Measurements from ENCODE around the gene LGALS7.
"Not testable (repeated sequence)": the region's sequence is repeated elsewhere in the genome, so short reads cannot be mapped to it uniquely, and the experiment has no call there.

The LGALS7 gene

DNA sequence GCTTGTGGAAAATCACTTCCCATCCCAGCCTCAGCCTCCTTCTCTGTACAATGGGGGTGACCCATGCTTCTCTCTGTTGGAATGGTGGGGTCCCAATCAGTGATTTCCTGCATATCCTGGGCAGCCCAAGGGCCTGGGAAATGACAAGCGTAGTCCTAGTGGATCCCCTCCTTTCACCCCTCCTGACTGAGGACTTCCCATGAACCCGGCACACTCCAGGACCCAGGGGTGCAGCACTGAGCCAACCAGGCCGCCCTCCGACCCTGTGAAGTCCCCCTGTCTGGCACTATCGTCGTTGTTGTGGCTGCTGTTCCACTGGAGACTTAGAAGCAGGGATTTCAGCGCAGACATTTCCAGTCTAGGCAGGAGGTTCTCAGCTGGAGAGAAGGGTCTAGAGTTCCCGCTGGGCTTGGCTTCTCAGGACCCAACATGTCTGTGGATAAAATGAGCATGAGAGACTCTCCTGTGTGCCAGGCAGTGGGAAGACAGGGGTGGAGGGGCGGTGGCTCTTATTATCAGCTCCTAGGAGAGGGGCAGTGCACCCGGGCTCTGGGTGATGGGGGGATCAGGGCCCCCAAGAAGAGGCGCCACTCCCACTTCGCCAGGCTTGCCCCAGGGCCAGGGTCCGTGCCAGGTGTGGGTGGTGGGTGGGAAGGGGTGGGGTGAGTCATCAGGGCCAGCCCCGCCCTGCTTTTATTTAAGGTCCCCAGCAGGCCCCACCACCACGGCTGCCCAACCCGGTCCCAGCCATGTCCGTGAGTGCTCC lies 15.3 kb upstream of the LGALS7 start, which contains the start of gene LGALS7B:
Gene LGALS7B, plus strand, starts transcription at position 723 of the 766 bp plus-strand sequence. Its CDS starts 27 bp downstream, at position 750.
- DNase-seq (ENCODE audit: insufficient read length, low spot score) (no peak), FAIRE-seq (no peak)
- no peak for TF ChIP-seq POLR2A (IDR thresholded peaks at IDR 0.05; ENCODE audit: low read depth, low read length)

- DNase-seq (ENCODE audit: insufficient read length, low spot score) (no peak), FAIRE-seq (no peak)
- TF ChIP-seq POLR2A (IDR thresholded peaks at IDR 0.05; ENCODE audit: low read depth, low read length), result no peak
Measured at GRCh38 chr19:38786572-38787265, 13.4 kb upstream of the LGALS7 start.

DNA sequence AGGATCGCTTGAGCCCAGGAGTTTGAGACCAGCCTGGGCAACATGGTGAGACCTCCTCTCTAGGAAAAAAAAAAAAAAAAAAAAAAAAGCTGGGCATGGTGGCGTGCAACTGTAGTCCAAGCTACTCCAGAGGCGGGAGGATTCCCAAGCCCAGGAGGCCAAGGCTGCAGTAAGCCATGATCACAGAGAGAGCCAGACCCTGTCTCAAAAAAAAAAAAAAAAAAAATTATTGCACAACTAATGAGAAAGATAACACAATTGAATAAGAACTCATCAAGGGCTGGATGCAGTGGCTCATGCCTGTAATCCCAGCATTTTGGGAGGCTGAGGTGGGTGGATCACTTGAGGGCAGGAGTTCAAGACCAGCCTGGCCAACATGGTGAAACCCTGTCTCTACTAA lies 12.7 kb upstream of the LGALS7 start:
- FAIRE-seq; DNase-seq (ENCODE audit: insufficient read length, low spot score): not testable (repeated sequence)

DNA sequence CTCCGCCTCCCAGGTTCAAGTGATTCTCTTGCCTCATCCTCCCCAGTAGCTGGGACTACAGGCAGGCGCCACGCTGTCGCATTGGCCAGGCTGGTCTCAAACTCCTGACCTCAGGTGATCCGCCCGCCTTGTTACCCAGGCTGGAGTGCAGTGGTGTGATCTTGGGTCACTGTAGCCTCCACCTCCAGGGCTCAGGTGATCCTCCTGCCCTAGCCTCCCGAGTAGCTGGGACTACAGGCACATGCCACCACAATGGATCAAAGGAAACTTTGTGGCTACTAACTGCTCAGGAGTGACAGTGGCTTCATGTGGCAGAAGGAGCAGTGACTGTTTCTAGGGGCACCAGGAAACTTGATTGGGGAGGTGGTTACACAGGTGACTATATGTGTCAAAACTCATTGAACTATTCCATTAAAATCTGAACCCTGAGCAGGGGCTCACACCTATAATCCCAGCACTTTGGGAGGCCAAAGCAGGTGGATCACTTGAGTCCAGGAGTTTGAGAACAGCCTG lies 11.9 kb upstream of the LGALS7 start:
- TF ChIP-seq POLR2A (IDR thresholded peaks at IDR 0.05; ENCODE audit: low read depth, low read length), result no peak
- FAIRE-seq (no peak), DNase-seq (ENCODE audit: insufficient read length, low spot score) (no peak)

DNA sequence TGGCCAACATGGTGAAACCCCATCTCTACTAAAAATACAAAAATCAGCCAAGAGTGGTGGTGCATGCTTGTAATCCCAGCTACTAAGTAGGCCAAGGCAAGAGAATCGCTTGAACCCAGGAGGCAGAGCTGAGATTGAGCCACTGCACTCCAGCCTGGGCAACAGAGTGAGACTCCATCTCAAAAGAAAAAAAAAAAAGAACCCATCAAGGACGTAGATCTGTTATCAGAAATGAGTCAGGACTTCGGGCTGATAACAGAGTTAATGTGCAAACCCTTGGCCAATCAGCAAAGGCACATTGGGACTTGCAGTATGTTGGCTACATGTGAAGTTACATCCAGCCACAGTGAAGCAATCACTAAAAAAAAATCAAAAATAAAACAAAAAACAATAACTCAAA lies 10.9 kb upstream of the LGALS7 start:
- no peak for FAIRE-seq
- DNase-seq (ENCODE audit: insufficient read length, low spot score), result no peak
- no peak for TF ChIP-seq POLR2A (IDR thresholded peaks at IDR 0.05; ENCODE audit: low read depth, low read length)

DNA sequence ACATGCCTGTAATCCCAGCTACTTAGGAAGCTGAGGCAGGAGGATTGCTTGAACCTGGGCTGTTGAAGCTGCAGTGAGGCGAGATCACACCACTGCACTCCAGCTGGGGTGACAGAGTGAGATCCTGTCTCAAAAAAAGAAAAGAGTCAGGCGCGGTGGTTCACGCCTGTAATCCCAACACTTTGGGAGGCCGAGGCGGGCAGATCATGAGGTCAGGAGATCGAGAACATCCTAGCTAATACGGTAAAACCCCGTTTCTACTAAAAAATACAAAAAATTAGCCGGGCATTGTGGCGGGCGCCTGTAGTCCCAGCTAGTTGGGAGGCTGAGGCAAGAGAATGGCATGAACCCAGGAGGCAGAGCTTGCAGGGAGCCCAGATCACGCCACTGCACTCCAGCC lies 8.9 kb upstream of the LGALS7 start:
- DNase-seq (ENCODE audit: insufficient read length, low spot score); FAIRE-seq: not testable (repeated sequence)

GRCh38 chr19:38781058-38781457 lies 7.7 kb upstream of the LGALS7 start:
- no peak for DNase-seq (ENCODE audit: insufficient read length, low spot score)
- TF ChIP-seq POLR2A (IDR thresholded peaks at IDR 0.05; ENCODE audit: low read depth, low read length), result no peak
- no peak for FAIRE-seq

DNA sequence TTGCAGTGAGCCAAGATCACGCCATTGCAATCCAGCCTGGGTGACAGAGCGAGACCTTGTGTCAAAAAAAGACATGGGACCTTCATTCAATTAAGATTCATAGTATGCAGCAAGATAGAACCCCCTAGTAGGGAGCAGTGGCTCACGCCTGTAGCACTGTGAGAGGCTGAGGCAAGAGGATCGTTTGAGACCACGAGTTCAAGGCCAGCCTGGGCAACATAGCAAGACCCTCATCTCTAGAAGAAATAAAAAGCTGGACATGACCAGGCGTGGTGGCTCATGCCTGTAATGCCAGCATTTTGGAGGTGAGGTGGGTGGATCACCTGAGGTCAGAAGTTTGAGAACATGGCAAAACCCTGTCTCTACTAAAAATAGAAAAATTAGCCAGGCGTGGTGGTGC lies 7.1 kb upstream of the LGALS7 start:
- DNase-seq (ENCODE audit: insufficient read length, low spot score) (no peak), FAIRE-seq (no peak)
- no peak for TF ChIP-seq POLR2A (IDR thresholded peaks at IDR 0.05; ENCODE audit: low read depth, low read length)

- FAIRE-seq (no peak), DNase-seq (ENCODE audit: insufficient read length, low spot score) (no peak)
- TF ChIP-seq POLR2A (IDR thresholded peaks at IDR 0.05; ENCODE audit: low read depth, low read length), result no peak
Measured at GRCh38 chr19:38778733-38779132, 5.4 kb upstream of the LGALS7 start.

GRCh38 chr19:38774181-38774950 lies 1.0 kb upstream of the LGALS7 start:
- no peak for FAIRE-seq
- DNase-seq (ENCODE audit: insufficient read length, low spot score), result no peak
- no peak for TF ChIP-seq POLR2A (IDR thresholded peaks at IDR 0.05; ENCODE audit: low read depth, low read length)

DNA sequence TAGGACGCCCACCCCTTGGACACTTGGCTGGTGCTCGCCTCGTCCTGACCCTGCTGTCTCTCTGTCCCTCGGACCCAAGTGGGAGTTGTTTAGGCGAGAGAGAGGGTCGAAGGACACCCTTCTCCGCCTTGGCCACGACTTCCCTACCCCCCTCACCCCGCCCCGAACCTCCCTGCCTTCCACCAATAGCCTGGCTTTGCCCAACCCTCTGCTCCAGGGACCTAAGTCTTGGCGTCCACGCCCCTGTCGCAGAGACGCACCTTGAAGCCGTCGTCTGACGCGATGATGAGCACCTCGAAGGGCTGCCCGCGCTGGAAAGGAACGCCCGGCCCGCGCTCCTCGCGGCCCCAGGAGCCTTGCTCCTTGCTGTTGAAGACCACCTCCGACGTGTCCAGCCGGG lies 1.7 kb downstream of the LGALS7 start:
- not testable (repeated sequence) for DNase-seq (ENCODE audit: insufficient read length, low spot score); FAIRE-seq

DNA sequence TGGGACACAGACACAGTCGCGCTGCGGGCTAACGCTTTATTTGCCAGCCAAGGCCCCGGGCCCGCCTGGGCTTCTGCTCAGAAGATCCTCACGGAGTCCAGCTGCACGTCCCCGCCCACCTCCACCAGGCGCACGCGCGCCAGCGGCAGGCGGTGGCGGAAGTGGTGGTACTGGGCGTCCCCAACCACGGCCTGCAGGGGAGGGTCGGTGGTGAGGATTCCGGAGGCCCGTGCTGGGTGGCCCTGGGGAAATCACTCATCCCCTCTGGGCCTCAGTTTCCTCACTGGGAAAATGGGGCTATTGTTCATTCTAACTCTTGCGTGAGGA lies 2.4 kb downstream of the LGALS7 start:
- FAIRE-seq, result not testable (repeated sequence)

DNA sequence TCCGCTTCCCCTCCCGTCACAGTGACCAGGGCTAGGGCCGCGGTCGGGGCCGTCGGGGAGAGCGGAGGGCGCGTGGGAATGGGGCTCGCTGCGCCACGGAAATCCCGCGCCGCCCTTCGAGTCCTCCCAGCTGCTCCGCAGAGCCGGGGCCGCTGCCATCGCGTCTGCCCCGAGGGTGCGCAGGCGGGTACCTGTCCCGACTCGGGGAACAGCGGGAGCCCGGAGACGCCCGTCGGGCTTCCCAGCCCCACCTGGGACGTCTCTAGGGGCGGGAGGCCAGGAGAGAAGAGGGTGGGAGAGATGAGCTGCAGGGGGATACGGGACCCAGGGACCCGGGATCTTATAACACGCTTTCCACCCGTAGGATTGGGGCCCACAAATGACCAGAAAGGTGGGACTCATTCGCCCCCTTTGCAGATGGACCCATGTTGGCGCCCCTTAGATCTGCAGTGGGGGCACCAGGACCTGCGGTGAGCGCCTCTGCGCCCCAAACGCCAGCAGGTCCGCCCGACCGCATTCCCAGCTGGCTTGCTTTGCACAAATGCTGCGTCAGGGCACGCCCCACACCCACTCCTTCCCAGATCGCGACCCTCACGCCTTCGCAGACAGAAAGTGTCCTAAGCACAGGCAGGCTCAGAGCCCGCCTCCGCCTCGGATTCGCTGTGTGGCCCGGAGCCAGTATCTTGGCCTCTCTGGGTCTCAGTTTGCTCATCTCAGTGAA lies 2.9 kb downstream of the LGALS7 start:
- FAIRE-seq; DNase-seq (ENCODE audit: insufficient read length, low spot score): not testable (repeated sequence)

More for the DNA sequence above, 2.4 kb downstream of the LGALS7 start:
- not testable (repeated sequence) for DNase-seq (ENCODE audit: insufficient read length, low spot score)
